GM19023 (cell line): ENCODE data around the gene CD79B.

Experiments
- ATAC-seq: cut with Tn5 transposase; IDR thresholded peaks from one replicate; pipeline ENCODE4 v1.9.1; 2021; ENCODE audit warnings: mild to moderate bottlenecking, moderate library complexity; ENCODE audit not compliant: unreplicated experiment

Gene CD79B

GRCh38 chr17:63954402-63955063 is 22.4 kb upstream of the CD79B start:
- no peak for ATAC-seq

GRCh38 chr17:63950940-63951907 is 19.1 kb upstream of the CD79B start:
- ATAC-seq = no peak

- ATAC-seq = no peak
Measured at GRCh38 chr17:63949576-63950250, 17.6 kb upstream of the CD79B start.

GRCh38 chr17:63948521-63948920 is 16.4 kb upstream of the CD79B start:
- ATAC-seq = no peak

GRCh38 chr17:63947711-63948330 is 15.7 kb upstream of the CD79B start:
- ATAC-seq = no peak

GRCh38 chr17:63946440-63947363 is 14.6 kb upstream of the CD79B start:
- peak; percentile 72 for ATAC-seq

- no peak for ATAC-seq
Measured at GRCh38 chr17:63945784-63946439, 13.8 kb upstream of the CD79B start.

- ATAC-seq = no peak
Measured at GRCh38 chr17:63944736-63945499, 12.8 kb upstream of the CD79B start.

GRCh38 chr17:63943745-63944144 is 11.6 kb upstream of the CD79B start:
- no peak for ATAC-seq

GRCh38 chr17:63942309-63942985 is 10.3 kb upstream of the CD79B start:
- ATAC-seq = no peak

GRCh38 chr17:63941751-63942150 is 9.6 kb upstream of the CD79B start:
- no peak for ATAC-seq

- ATAC-seq = no peak
Measured at GRCh38 chr17:63941162-63941561, 9.0 kb upstream of the CD79B start.

GRCh38 chr17:63940584-63940983 is 8.5 kb upstream of the CD79B start:
- ATAC-seq = no peak

- ATAC-seq = no peak
Measured at GRCh38 chr17:63939884-63940283, 7.8 kb upstream of the CD79B start.

GRCh38 chr17:63939401-63939800 is 7.3 kb upstream of the CD79B start:
- no peak for ATAC-seq

GRCh38 chr17:63937920-63938319 is 5.8 kb upstream of the CD79B start:
- ATAC-seq = no peak

- ATAC-seq = no peak
Measured at GRCh38 chr17:63937319-63937718, 5.2 kb upstream of the CD79B start.
